ENCODE results near the gene RBM19.

RBM19 gene

GRCh38 chr12:113917393-113917792, 48.7 kb downstream of the RBM19 start:
- no peaks in the 10 kb centered on the region for H3K9me3 ChIP-seq (ENCODE audit: control insufficient read depth, low read length)
- no peaks in the 10 kb centered on the region for H3K27me3 ChIP-seq (replicated peaks; ENCODE audit: control insufficient read depth, insufficient read depth, low read length, poor library complexity, severe bottlenecking)
- no peak for DNase-seq
- no peak overlapping the region for H3K27ac ChIP-seq (ENCODE audit: insufficient read depth, low read length, poor library complexity, severe bottlenecking)
- no peaks in the 10 kb centered on the region for H3K4me1 ChIP-seq (ENCODE audit: control insufficient read depth, insufficient read depth, low read length, poor library complexity, severe bottlenecking)
- no peak overlapping the region for H3K4me3 ChIP-seq (ENCODE audit: insufficient read depth, low read depth, low read length, poor library complexity, severe bottlenecking)
- peaks cover 40% of the 10 kb centered on the region for H3K36me3 ChIP-seq (ENCODE audit: control insufficient read depth, insufficient read depth, low read length)

- H3K36me3 ChIP-seq (ENCODE audit: control insufficient read depth, insufficient read depth, low read length) = peaks cover 49% of the 10 kb centered on the region
- H3K27ac ChIP-seq (ENCODE audit: insufficient read depth, low read length, poor library complexity, severe bottlenecking) = no peak overlapping the region
- DNase-seq = no peak
- no peaks in the 10 kb centered on the region for H3K4me1 ChIP-seq (ENCODE audit: control insufficient read depth, insufficient read depth, low read length, poor library complexity, severe bottlenecking)
- no peak overlapping the region for H3K4me3 ChIP-seq (ENCODE audit: insufficient read depth, low read depth, low read length, poor library complexity, severe bottlenecking)
- H3K27me3 ChIP-seq (replicated peaks; ENCODE audit: control insufficient read depth, insufficient read depth, low read length, poor library complexity, severe bottlenecking) = no peaks in the 10 kb centered on the region
- H3K9me3 ChIP-seq (ENCODE audit: control insufficient read depth, low read length) = no peaks in the 10 kb centered on the region
These were observed 51.3 kb downstream of the RBM19 start for GRCh38 chr12:113914806-113915205.

GRCh38 chr12:113914176-113914575, 51.9 kb downstream of the RBM19 start:
- Histone ChIP-seq H3K27me3 (replicated peaks; ENCODE audit: control insufficient read depth, insufficient read depth, low read length, poor library complexity, severe bottlenecking) (no peaks in the 10 kb centered on the region), H3K36me3 (ENCODE audit: control insufficient read depth, insufficient read depth, low read length) (peaks cover 55% of the 10 kb centered on the region), H3K4me1 (ENCODE audit: control insufficient read depth, insufficient read depth, low read length, poor library complexity, severe bottlenecking) (no peaks in the 10 kb centered on the region), H3K4me3 (ENCODE audit: insufficient read depth, low read depth, low read length, poor library complexity, severe bottlenecking) (no peak overlapping the region), H3K9me3 (ENCODE audit: control insufficient read depth, low read length) (no peaks in the 10 kb centered on the region), H3K27ac (ENCODE audit: insufficient read depth, low read length, poor library complexity, severe bottlenecking) (no peak overlapping the region)
- DNase-seq = no peak

GRCh38 chr12:113912760-113913329, 53.3 kb downstream of the RBM19 start:
- H3K4me3 ChIP-seq (ENCODE audit: insufficient read depth, low read depth, low read length, poor library complexity, severe bottlenecking) = no peak overlapping the region
- H3K36me3 ChIP-seq (ENCODE audit: control insufficient read depth, insufficient read depth, low read length) = peaks cover 53% of the 10 kb centered on the region
- H3K9me3 ChIP-seq (ENCODE audit: control insufficient read depth, low read length) = no peaks in the 10 kb centered on the region
- no peaks in the 10 kb centered on the region for H3K27me3 ChIP-seq (replicated peaks; ENCODE audit: control insufficient read depth, insufficient read depth, low read length, poor library complexity, severe bottlenecking)
- no peaks in the 10 kb centered on the region for H3K4me1 ChIP-seq (ENCODE audit: control insufficient read depth, insufficient read depth, low read length, poor library complexity, severe bottlenecking)
- DNase-seq = peak in 1 of 3 donors; percentile 15
- H3K27ac ChIP-seq (ENCODE audit: insufficient read depth, low read length, poor library complexity, severe bottlenecking) = no peak overlapping the region

GRCh38 chr12:113911971-113912759, 54.0 kb downstream of the RBM19 start:
- no peak overlapping the region for H3K27ac ChIP-seq (ENCODE audit: insufficient read depth, low read length, poor library complexity, severe bottlenecking)
- no peak overlapping the region for H3K4me3 ChIP-seq (ENCODE audit: insufficient read depth, low read depth, low read length, poor library complexity, severe bottlenecking)
- no peak for DNase-seq
- H3K4me1 ChIP-seq (ENCODE audit: control insufficient read depth, insufficient read depth, low read length, poor library complexity, severe bottlenecking) = no peaks in the 10 kb centered on the region
- peaks cover 54% of the 10 kb centered on the region for H3K36me3 ChIP-seq (ENCODE audit: control insufficient read depth, insufficient read depth, low read length)
- H3K27me3 ChIP-seq (replicated peaks; ENCODE audit: control insufficient read depth, insufficient read depth, low read length, poor library complexity, severe bottlenecking) = no peaks in the 10 kb centered on the region
- H3K9me3 ChIP-seq (ENCODE audit: control insufficient read depth, low read length) = no peaks in the 10 kb centered on the region

GRCh38 chr12:113910751-113911272, 55.3 kb downstream of the RBM19 start:
- Histone ChIP-seq H3K4me1 (ENCODE audit: control insufficient read depth, insufficient read depth, low read length, poor library complexity, severe bottlenecking) (no peaks in the 10 kb centered on the region), H3K27me3 (replicated peaks; ENCODE audit: control insufficient read depth, insufficient read depth, low read length, poor library complexity, severe bottlenecking) (no peaks in the 10 kb centered on the region), H3K9me3 (ENCODE audit: control insufficient read depth, low read length) (no peaks in the 10 kb centered on the region), H3K4me3 (ENCODE audit: insufficient read depth, low read depth, low read length, poor library complexity, severe bottlenecking) (no peak overlapping the region), H3K27ac (ENCODE audit: insufficient read depth, low read length, poor library complexity, severe bottlenecking) (no peak overlapping the region), H3K36me3 (ENCODE audit: control insufficient read depth, insufficient read depth, low read length) (peaks cover 62% of the 10 kb centered on the region)
- DNase-seq = no peak

GRCh38 chr12:113909776-113910420, 56.2 kb downstream of the RBM19 start:
- H3K27ac ChIP-seq (ENCODE audit: insufficient read depth, low read length, poor library complexity, severe bottlenecking) = no peak overlapping the region
- H3K4me1 ChIP-seq (ENCODE audit: control insufficient read depth, insufficient read depth, low read length, poor library complexity, severe bottlenecking) = no peaks in the 10 kb centered on the region
- no peak overlapping the region for H3K4me3 ChIP-seq (ENCODE audit: insufficient read depth, low read depth, low read length, poor library complexity, severe bottlenecking)
- no peaks in the 10 kb centered on the region for H3K9me3 ChIP-seq (ENCODE audit: control insufficient read depth, low read length)
- DNase-seq = no peak
- H3K36me3 ChIP-seq (ENCODE audit: control insufficient read depth, insufficient read depth, low read length) = peaks cover 58% of the 10 kb centered on the region
- no peaks in the 10 kb centered on the region for H3K27me3 ChIP-seq (replicated peaks; ENCODE audit: control insufficient read depth, insufficient read depth, low read length, poor library complexity, severe bottlenecking)

GRCh38 chr12:113908584-113909100, 57.5 kb downstream of the RBM19 start:
- Histone ChIP-seq H3K4me3 (ENCODE audit: insufficient read depth, low read depth, low read length, poor library complexity, severe bottlenecking) (no peak overlapping the region), H3K27me3 (replicated peaks; ENCODE audit: control insufficient read depth, insufficient read depth, low read length, poor library complexity, severe bottlenecking) (no peaks in the 10 kb centered on the region), H3K9me3 (ENCODE audit: control insufficient read depth, low read length) (no peaks in the 10 kb centered on the region), H3K27ac (ENCODE audit: insufficient read depth, low read length, poor library complexity, severe bottlenecking) (no peak overlapping the region), H3K36me3 (ENCODE audit: control insufficient read depth, insufficient read depth, low read length) (peaks cover 53% of the 10 kb centered on the region), H3K4me1 (ENCODE audit: control insufficient read depth, insufficient read depth, low read length, poor library complexity, severe bottlenecking) (no peaks in the 10 kb centered on the region)
- no peak for DNase-seq

GRCh38 chr12:113907446-113908180, 58.5 kb downstream of the RBM19 start:
- H3K27ac ChIP-seq (ENCODE audit: insufficient read depth, low read length, poor library complexity, severe bottlenecking) = no peak overlapping the region
- no peaks in the 10 kb centered on the region for H3K9me3 ChIP-seq (ENCODE audit: control insufficient read depth, low read length)
- H3K36me3 ChIP-seq (ENCODE audit: control insufficient read depth, insufficient read depth, low read length) = peaks cover 51% of the 10 kb centered on the region
- DNase-seq = no peak
- H3K4me3 ChIP-seq (ENCODE audit: insufficient read depth, low read depth, low read length, poor library complexity, severe bottlenecking) = no peak overlapping the region
- no peaks in the 10 kb centered on the region for H3K4me1 ChIP-seq (ENCODE audit: control insufficient read depth, insufficient read depth, low read length, poor library complexity, severe bottlenecking)
- H3K27me3 ChIP-seq (replicated peaks; ENCODE audit: control insufficient read depth, insufficient read depth, low read length, poor library complexity, severe bottlenecking) = no peaks in the 10 kb centered on the region
